Uterus (tissue), 4 donors: Measurements from ENCODE around the gene DCHS2. TPM values are rescaled to one million over a fixed set of nuclear protein-coding genes. Genes with fewer than 3 reads are reported as not detected.

ENCODE experiments used
- DNase-seq, 2 donors: peaks; one replicate each; pipeline ENCODE4 v3.0.0-alpha.2; 2019 to 2020
- H3K27ac ChIP-seq, 2 donors: fragments of 200-600 bp; sonication (generic); 1 replicate in 1 of 2; 2 replicates in 1 of 2; pipeline ENCODE4 v1.5.1; 2016 to 2018
- H3K27me3 ChIP-seq, 2 donors: fragments of 200-600 bp; sonication (generic); one replicate each; pipeline ENCODE4 v1.5.1; 2018 to 2019; ENCODE audit warnings: control low read depth in 1 of 2
- H3K36me3 ChIP-seq, 2 donors: fragments of 200-600 bp; sonication (generic); one replicate each; pipeline ENCODE4 v1.5.1; 2019; ENCODE audit warnings: control low read depth in 1 of 2
- H3K4me1 ChIP-seq, 2 donors: fragments of 200-600 bp; sonication (generic); one replicate each; pipeline ENCODE4 v1.5.1; 2018 to 2019; ENCODE audit warnings: control low read depth in 1 of 2
- H3K4me3 ChIP-seq, 2 donors: fragments of 200-600 bp; sonication (generic); 1 replicate in 1 of 2; 2 replicates in 1 of 2; pipeline ENCODE4 v1.5.1; 2018 to 2019; ENCODE audit warnings: mild to moderate bottlenecking in 1 of 2
- H3K9me3 ChIP-seq, 2 donors: fragments of 200-600 bp; sonication (generic); one replicate each; pipeline ENCODE4 v1.5.1; 2019; ENCODE audit warnings: control low read depth in 1 of 2
- CTCF ChIP-seq, 4 experiments: fragments of 200-600 bp in 2 of 4; fragments of 450-650 bp in 2 of 4; sonication (generic) in 2 of 4; IDR thresholded peaks; one replicate each; pipeline ENCODE4 v1.5.1; 2016 to 2019; ENCODE audit warnings: antibody characterized with exemption in 4 of 4, mild to moderate bottlenecking in 2 of 4, moderate library complexity in 1 of 4
- POLR2A ChIP-seq, 2 donors: fragments of 450-650 bp; IDR thresholded peaks; one replicate each; pipeline ENCODE4 v1.6.1; 2016; ENCODE audit warnings: antibody characterized with exemption in 2 of 2, mild to moderate bottlenecking in 1 of 2, moderate library complexity in 1 of 2
- intact Hi-C: fragments of 100-400 bp; cut with DNase I; formaldehyde crosslinking; loops from one replicate; pipeline ENCODE4 v1.15.1; 2023; ENCODE audit warnings: low total_unique reads
- total RNA-seq, 4 donors: library from RNA; depleted of rRNA in 3 of 4; stranded (reverse); fragments of >200 nt in 3 of 4; gene quantifications; one replicate each; pipeline versions ENCODE4 v1.1.0 to v1.2.4, GENCODE V29; 2014 to 2023
- donor health status: DM: yes; HTN: yes; CAD: no.

The DCHS2 gene
- total RNA-seq, 4 donors from 2014 or later, result 10.6 to 51.4 (median 17.5) TPM

- Histone ChIP-seq H3K27ac (no peak overlapping the region), H3K4me1 (no peaks in the 10 kb centered on the region), H3K9me3 (no peaks in the 10 kb centered on the region), H3K36me3 (no peaks in the 10 kb centered on the region), H3K27me3 (peaks cover 0 to 3% of the 10 kb centered on the region in 2 donors), H3K4me3 (no peak overlapping the region)
- DNase-seq, result no peak
- TF ChIP-seq POLR2A (IDR thresholded peaks at IDR 0.05) (no peak), CTCF (IDR thresholded peaks at IDR 0.05) (no peak)
- intact Hi-C loops, result no loop called here
These were observed 196.8 kb downstream of the DCHS2 start for GRCh38 chr4:154294652-154295350.

GRCh38 chr4:154293427-154293826 lies 198.2 kb downstream of the DCHS2 start:
- Histone ChIP-seq H3K9me3 (no peaks in the 10 kb centered on the region), H3K4me3 (no peak overlapping the region), H3K4me1 (no peaks in the 10 kb centered on the region), H3K27ac (no peak overlapping the region), H3K27me3 (peaks cover 0 to 3% of the 10 kb centered on the region in 2 donors), H3K36me3 (no peaks in the 10 kb centered on the region)
- DNase-seq, result no peak
- TF ChIP-seq CTCF (IDR thresholded peaks at IDR 0.05) (no peak), POLR2A (IDR thresholded peaks at IDR 0.05) (no peak)
- intact Hi-C loops, result no loop called here

GRCh38 chr4:154292589-154292988 lies 199.0 kb downstream of the DCHS2 start:
- no peaks in the 10 kb centered on the region for H3K4me1 ChIP-seq
- no peak overlapping the region for H3K4me3 ChIP-seq
- H3K36me3 ChIP-seq, result no peaks in the 10 kb centered on the region
- intact Hi-C loops, result no loop called here
- no peak for DNase-seq
- TF ChIP-seq POLR2A (IDR thresholded peaks at IDR 0.05) (no peak), CTCF (IDR thresholded peaks at IDR 0.05) (no peak)
- no peaks in the 10 kb centered on the region for H3K9me3 ChIP-seq
- H3K27ac ChIP-seq, result no peak overlapping the region
- H3K27me3 ChIP-seq, result peaks cover 0 to 3% of the 10 kb centered on the region in 2 donors

- intact Hi-C loops, result no loop called here
- H3K27me3 ChIP-seq, result no peaks in the 10 kb centered on the region
- no peaks in the 10 kb centered on the region for H3K36me3 ChIP-seq
- DNase-seq, result no peak
- no peak overlapping the region for H3K4me3 ChIP-seq
- H3K4me1 ChIP-seq, result no peaks in the 10 kb centered on the region
- H3K9me3 ChIP-seq, result no peaks in the 10 kb centered on the region
- no peak overlapping the region for H3K27ac ChIP-seq
- TF ChIP-seq POLR2A (IDR thresholded peaks at IDR 0.05) (no peak), CTCF (IDR thresholded peaks at IDR 0.05) (no peak)
These were observed 214.4 kb downstream of the DCHS2 start for GRCh38 chr4:154277172-154277571.

- Histone ChIP-seq H3K27ac (no peak overlapping the region), H3K36me3 (no peaks in the 10 kb centered on the region), H3K27me3 (no peaks in the 10 kb centered on the region), H3K9me3 (no peaks in the 10 kb centered on the region), H3K4me3 (no peak overlapping the region), H3K4me1 (no peaks in the 10 kb centered on the region)
- no peak for DNase-seq
- intact Hi-C loops, result no loop called here
- no peak for TF ChIP-seq CTCF (IDR thresholded peaks at IDR 0.05)
- no peak for TF ChIP-seq POLR2A (IDR thresholded peaks at IDR 0.05)
These were observed 215.1 kb downstream of the DCHS2 start for GRCh38 chr4:154276496-154276895.
